ENCODE data around the gene MACF1.

The MACF1 gene

GRCh38 chr1:39363267-39363666 is 158.8 kb downstream of the MACF1 start:
- no peak for DNase-seq

- no peak for DNase-seq
Observed at GRCh38 chr1:39368045-39368444, 163.6 kb downstream of the MACF1 start.

GRCh38 chr1:39369565-39369964 is 165.1 kb downstream of the MACF1 start:
- no peak for DNase-seq

GRCh38 chr1:39370602-39371001 is 166.1 kb downstream of the MACF1 start:
- DNase-seq, result no peak

GRCh38 chr1:39372105-39372504 is 167.6 kb downstream of the MACF1 start:
- no peak for DNase-seq

- no peak for DNase-seq
Observed at GRCh38 chr1:39376656-39377055, 172.2 kb downstream of the MACF1 start.

- DNase-seq, result no peak
Observed at GRCh38 chr1:39378377-39378776, 173.9 kb downstream of the MACF1 start.

- DNase-seq, result no peak
Observed at GRCh38 chr1:39379187-39379586, 174.7 kb downstream of the MACF1 start.

GRCh38 chr1:39380036-39380435 is 175.5 kb downstream of the MACF1 start:
- no peak for DNase-seq

- DNase-seq, result no peak
Observed at GRCh38 chr1:39381839-39382238, 177.3 kb downstream of the MACF1 start.

GRCh38 chr1:39384305-39384704 is 179.8 kb downstream of the MACF1 start:
- no peak for DNase-seq

- DNase-seq, result no peak
Observed at GRCh38 chr1:39385067-39385988, 180.8 kb downstream of the MACF1 start.

GRCh38 chr1:39386997-39387396 is 182.5 kb downstream of the MACF1 start:
- DNase-seq, result no peak

GRCh38 chr1:39387452-39387851 is 183.0 kb downstream of the MACF1 start:
- no peak for DNase-seq

- DNase-seq, result no peak
Observed at GRCh38 chr1:39391691-39392679, 187.5 kb downstream of the MACF1 start.

GRCh38 chr1:39392851-39393573 is 188.5 kb downstream of the MACF1 start:
- DNase-seq, result no peak

- no peak for DNase-seq
Observed at GRCh38 chr1:39393645-39394044, 189.2 kb downstream of the MACF1 start.

GRCh38 chr1:39394059-39394458 is 189.6 kb downstream of the MACF1 start:
- DNase-seq, result no peak

- peak in 1 of 2 experiments; percentile 24 for DNase-seq
Observed at GRCh38 chr1:39394598-39394997, 190.1 kb downstream of the MACF1 start.

- no peak for DNase-seq
Observed at GRCh38 chr1:39395357-39395831, 190.9 kb downstream of the MACF1 start.

- DNase-seq, result no peak
Observed at GRCh38 chr1:39396671-39397070, 192.2 kb downstream of the MACF1 start.

GRCh38 chr1:39397487-39397886 is 193.0 kb downstream of the MACF1 start:
- DNase-seq, result no peak
